ENCODE data around the gene INPP5F. TPM values are rescaled to one million over a fixed set of nuclear protein-coding genes. Genes with fewer than 3 reads are reported as not detected.

INPP5F gene
- total and polyA plus RNA-seq, 2 experiments from 2014 or later: 41.4 to 86.0 TPM

- TF ChIP-seq ZNF462 (CRISPR knock-in tag; IDR thresholded peaks at IDR 0.05) (no peak), NANOG (IDR thresholded peaks at IDR 0.05; ENCODE audit: borderline replicate concordance) (no peak)
These were observed 138.2 kb downstream of the INPP5F start (continued) for GRCh38 chr10:119863951-119864565.

- H3K36me3 Mint-ChIP-seq (ENCODE audit: low read depth): peaks cover 26% of the 10 kb centered on the region
- no peaks in the 10 kb centered on the region for H3F3A ChIP-seq (replicated peaks; ENCODE audit: low read depth)
- H3K27me3 ChIP-seq (ENCODE audit: insufficient read depth): no peaks in the 10 kb centered on the region
- no peaks in the 10 kb centered on the region for H3K9me2 ChIP-seq (ENCODE audit: insufficient read depth)
- no peak overlapping the region for H3K4me2 ChIP-seq
- peaks cover 36% of the 10 kb centered on the region for H4K20me1 ChIP-seq (replicated peaks; ENCODE audit: insufficient read depth)
- H3K4me1 Mint-ChIP-seq: peaks cover 29% of the 10 kb centered on the region
- H3K9me3 Mint-ChIP-seq: peaks cover 4% of the 10 kb centered on the region; the same call in 2 of the 3 replicates
- no peak for ATAC-seq
- peaks cover 100% of the 10 kb centered on the region for H3K79me2 ChIP-seq (replicated peaks; ENCODE audit: insufficient read depth)
- no peak overlapping the region for H3K27ac Mint-ChIP-seq
- H3K36me3 ChIP-seq (ENCODE audit: insufficient read depth): no peaks in the 10 kb centered on the region
- H3K4me3 Mint-ChIP-seq: no peak overlapping the region
- H3K27ac ChIP-seq (ENCODE audit: low read depth): no peak overlapping the region
- H3K4me1 ChIP-seq (ENCODE audit: insufficient read depth): peaks cover 23% of the 10 kb centered on the region
- H3K4me3 ChIP-seq: no peak overlapping the region
- H2AFZ ChIP-seq: no peak overlapping the region
- DNase-seq (ENCODE audit: low spot score): no peak
- H3K27me3 Mint-ChIP-seq (ENCODE audit: insufficient read depth, low read depth, poor library complexity): peaks cover 2% of the 10 kb centered on the region
- TF ChIP-seq ZNF114 (CRISPR knock-in tag; IDR thresholded peaks at IDR 0.05) (no peak), STAT1 (IDR thresholded peaks at IDR 0.05; ENCODE audit: unreplicated experiment) (no peak), ZNF462 (CRISPR knock-in tag; IDR thresholded peaks at IDR 0.05) (no peak), ZNF331 (CRISPR knock-in tag; IDR thresholded peaks at IDR 0.05; ENCODE audit: low read depth) (no peak), NANOG (IDR thresholded peaks at IDR 0.05; ENCODE audit: borderline replicate concordance) (no peak), ETS1 (IDR thresholded peaks at IDR 0.05) (no peak), POLR2AphosphoS5 (IDR thresholded peaks at IDR 0.05; ENCODE audit: low read depth) (no peak), JUNB (IDR thresholded peaks at IDR 0.05; ENCODE audit: unreplicated experiment) (no peak)
These were observed 139.9 kb downstream of the INPP5F start for GRCh38 chr10:119865699-119866240.
